Stimulated activated CD8-positive, alpha-beta memory T cell treated with anti-CD3 and anti-CD28 coated beads, Interleukin-12 subunit alpha, Interleukin-12 subunit beta, amount 100 ng/mL, for 1 hour (primary cell): ENCODE data around the gene RYR3.

ENCODE experiments used
- DNase-seq: peaks from one replicate; pipeline ENCODE4 v3.0.0-alpha.2; 2020; ENCODE audit warnings: low read depth

The RYR3 gene

GRCh38 chr15:33826201-33826600, 515.4 kb downstream of the RYR3 start:
- no peak for DNase-seq

GRCh38 chr15:33830351-33830750, 519.6 kb downstream of the RYR3 start:
- DNase-seq, result no peak

GRCh38 chr15:33831646-33832045, 520.9 kb downstream of the RYR3 start:
- DNase-seq, result no peak

DNA sequence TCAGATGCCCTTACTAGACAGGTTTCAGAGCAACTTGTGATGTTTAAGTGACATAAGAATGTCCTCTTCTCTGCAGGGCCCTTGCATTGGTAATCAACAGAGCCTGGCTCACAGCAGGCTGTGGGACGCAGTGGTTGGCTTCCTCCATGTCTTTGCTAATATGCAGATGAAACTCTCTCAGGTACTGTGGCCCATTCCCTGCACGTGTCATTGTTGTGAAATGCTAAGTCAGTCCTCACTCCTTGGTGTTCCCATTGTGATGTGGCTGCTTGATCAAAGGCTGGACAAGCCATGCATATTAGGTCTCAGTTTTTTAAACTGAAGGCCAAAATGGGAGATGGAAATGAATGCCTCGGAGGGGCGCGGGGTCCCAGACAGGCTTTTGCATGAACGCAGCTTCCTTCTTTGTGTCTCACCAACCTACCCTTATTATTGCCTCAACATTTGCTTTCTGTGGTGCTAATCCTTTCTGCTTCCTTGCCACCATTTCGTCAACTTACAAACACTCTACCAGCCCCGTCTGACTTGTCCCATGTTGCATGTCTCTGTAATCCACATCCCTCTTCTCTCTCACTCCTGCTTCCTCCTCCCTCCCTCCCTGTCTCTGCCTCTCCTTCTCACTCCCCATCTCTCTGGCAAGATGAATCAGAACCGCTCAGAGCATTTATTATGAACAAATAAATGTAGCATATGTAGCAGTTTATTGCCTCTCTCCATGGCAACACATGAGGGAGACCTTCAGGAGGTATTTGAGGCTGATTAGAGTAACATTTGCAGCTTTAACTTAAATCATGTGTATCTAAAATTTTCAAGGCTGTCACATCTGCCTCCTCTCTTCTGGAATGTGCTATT, 524.4 kb downstream of the RYR3 start:
- DNase-seq, result no peak

DNA sequence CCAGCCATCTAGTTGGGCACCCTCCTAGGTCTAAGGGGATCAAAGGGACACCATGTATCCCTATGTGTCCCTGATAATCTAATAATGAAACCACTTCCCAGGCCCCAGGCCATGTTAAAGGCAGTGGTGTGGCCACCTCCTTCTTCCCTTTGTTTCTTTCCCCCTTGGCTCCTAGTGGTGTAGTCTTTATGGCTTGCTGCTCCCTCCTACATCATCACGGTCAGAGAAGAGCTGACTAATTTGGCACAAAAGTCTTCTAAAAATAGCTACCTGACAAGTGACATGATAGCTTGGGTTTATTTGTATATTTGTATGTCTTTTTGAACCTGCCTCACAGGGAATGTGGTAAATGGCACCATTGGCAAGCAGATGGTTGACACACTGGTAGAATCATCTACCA, 526.5 kb downstream of the RYR3 start:
- no peak for DNase-seq

- DNase-seq, result no peak
Measured at GRCh38 chr15:33839540-33839939, 528.8 kb downstream of the RYR3 start.

DNA sequence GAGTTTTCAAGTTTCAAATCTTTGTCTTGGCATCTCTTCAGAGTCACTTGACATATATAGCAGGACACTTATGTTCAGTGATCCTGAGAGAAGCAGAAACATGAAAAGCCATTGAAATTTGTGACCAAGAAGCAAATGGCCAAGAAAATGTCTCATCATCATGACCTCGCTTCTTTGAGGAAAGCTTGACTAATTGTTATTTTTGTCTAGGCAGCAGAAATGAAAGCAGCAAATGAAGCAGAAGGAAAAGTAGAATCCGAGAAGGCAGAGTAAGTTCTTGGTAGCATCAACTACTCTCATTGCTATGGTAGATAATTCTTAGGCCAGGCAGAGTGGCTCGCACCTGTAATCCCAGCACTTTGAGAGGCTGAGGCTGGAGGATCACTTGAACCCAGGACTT, 529.8 kb downstream of the RYR3 start:
- DNase-seq, result no peak

GRCh38 chr15:33844186-33844585, 533.4 kb downstream of the RYR3 start:
- DNase-seq, result no peak

- no peak for DNase-seq
Measured at GRCh38 chr15:33844597-33844996, 533.8 kb downstream of the RYR3 start.

DNA sequence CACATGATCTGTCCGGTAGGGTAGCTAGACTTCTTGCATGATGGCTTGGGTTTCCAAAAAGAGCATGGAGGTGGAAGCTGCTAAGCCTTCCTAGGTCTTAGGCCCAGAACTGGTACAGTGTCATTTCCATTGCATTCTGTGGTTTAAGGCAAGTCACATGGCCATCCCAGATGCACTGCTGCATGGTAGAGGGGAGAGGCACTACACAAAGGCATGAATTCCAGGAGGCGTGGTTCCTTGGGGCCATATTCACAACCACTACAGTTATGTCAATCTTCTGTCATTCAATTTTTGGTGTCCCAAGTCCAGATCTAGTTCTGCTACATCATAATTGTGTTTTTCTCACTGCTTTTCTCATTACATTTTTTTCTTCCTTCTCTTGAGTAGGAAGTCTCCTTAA, 535.4 kb downstream of the RYR3 start:
- no peak for DNase-seq

GRCh38 chr15:33846862-33847261, 536.1 kb downstream of the RYR3 start:
- no peak for DNase-seq

GRCh38 chr15:33848011-33848410, 537.2 kb downstream of the RYR3 start:
- DNase-seq, result no peak

- DNase-seq, result no peak
Measured at GRCh38 chr15:33851079-33851478, 540.3 kb downstream of the RYR3 start.

GRCh38 chr15:33852094-33852493, 541.3 kb downstream of the RYR3 start:
- no peak for DNase-seq

DNA sequence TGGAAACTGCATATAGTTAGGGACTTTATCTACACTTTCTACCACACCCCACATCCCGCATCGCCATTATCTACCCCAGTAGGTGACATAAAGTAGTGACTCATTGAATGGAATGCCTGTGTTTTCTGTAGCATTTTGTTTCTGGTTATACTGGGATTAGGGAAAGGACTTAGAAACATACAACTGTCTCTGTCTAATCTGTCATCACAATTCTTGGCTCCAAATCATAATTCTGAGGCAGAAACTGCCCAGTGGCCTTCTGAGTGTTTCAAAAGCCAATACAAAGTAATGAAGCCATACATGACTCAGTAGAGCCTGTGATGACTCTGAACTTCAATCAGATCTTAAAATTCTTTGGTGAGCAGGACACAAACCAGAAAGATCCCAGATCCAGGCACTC, 541.8 kb downstream of the RYR3 start:
- no peak for DNase-seq

- no peak for DNase-seq
Measured at GRCh38 chr15:33857726-33858125, 547.0 kb downstream of the RYR3 start.

GRCh38 chr15:33858836-33859235, 548.1 kb downstream of the RYR3 start:
- DNase-seq, result no peak

GRCh38 chr15:33859992-33860545, 549.3 kb downstream of the RYR3 start:
- no peak for DNase-seq

DNA sequence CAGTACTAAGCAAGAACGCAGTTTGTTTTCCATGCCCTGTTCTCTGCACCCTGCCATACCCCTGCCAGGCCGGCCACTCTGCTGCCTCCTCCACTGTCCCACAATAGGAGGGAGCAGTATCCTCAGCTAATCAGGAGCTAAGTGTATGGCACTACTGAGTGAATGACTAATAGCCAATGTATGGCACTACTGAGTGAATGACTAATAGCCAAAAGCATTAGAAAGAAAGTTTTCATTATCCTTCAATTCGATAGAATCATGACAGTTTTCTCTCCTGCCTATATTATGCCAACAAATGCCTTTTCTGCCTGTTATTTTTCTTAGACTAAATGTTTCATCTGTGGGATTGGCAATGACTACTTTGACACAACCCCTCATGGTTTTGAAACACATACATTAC, 550.0 kb downstream of the RYR3 start:
- DNase-seq, result no peak

- no peak for DNase-seq
Measured at GRCh38 chr15:33864360-33865075, 553.8 kb downstream of the RYR3 start.

GRCh38 chr15:33865416-33865815, 554.6 kb downstream of the RYR3 start:
- DNase-seq, result no peak

- no peak for DNase-seq
Measured at GRCh38 chr15:33866101-33866737, 555.5 kb downstream of the RYR3 start.

GRCh38 chr15:33871980-33872379, 561.2 kb downstream of the RYR3 start:
- no peak for DNase-seq
